ENCODE measurements around the gene FOXF2.

GRCh38 chr6:1396952-1397868 is 7.8 kb downstream of the FOXF2 start:
- TF ChIP-seq GATA2 (IDR thresholded peaks at IDR 0.05; ENCODE audit: low read depth, low read length) (no peak), GATA3 (IDR thresholded peaks at IDR 0.05; ENCODE audit: low read depth, low read length) (no peak)

Measured in SH-SY5Y (cell line).